ENCODE data around the gene KDM4B.

DNA sequence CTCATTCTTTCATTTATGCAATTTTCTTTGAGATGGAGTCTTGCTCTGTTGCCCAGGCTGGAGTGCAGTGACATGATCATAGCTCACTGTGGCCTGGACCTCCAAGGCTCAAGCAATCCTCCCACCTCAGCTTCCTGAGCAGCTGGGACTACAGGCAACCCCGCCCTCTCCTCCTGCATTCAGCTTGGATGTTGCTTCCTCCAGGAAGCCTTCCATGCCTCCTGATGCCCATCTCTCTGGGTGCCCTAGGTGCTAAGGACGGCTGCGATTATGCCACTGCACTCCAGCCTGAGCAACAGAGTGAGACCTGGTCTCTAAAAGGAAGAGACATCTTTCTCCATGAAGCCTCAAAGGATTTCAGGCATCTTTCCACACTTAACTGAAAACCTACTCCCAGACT lies 209.9 kb downstream of the KDM4B start:
- no peak for TF ChIP-seq BHLHE40 (IDR thresholded peaks at IDR 0.05; ENCODE audit: borderline replicate concordance)
- TF ChIP-seq HDGF (IDR thresholded peaks at IDR 0.05; ENCODE audit: borderline replicate concordance): no peak
